Smooth muscle cell (in vitro differentiated cells): Measurements from ENCODE around the gene SELENOF. TPM values are rescaled to one million over a fixed set of nuclear protein-coding genes. Genes with fewer than 3 reads are reported as not detected.

Experiments
- DNase-seq: peaks from one replicate; lab custom pipeline; 2025; ENCODE audit not compliant: unreplicated experiment; lab: John Stamatoyannopoulos, UW
- H2AFZ ChIP-seq: fragments of 200-600 bp; sonication (generic); 2 replicates; pipeline ENCODE4 v1.6.0; 2016; ENCODE audit warnings: antibody characterized with exemption, low read depth, mild to moderate bottlenecking
- H3F3A ChIP-seq: fragments of 200-600 bp; sonication (generic); 2 replicates; pipeline ENCODE4 v1.6.0; 2017; ENCODE audit warnings: antibody characterized with exemption, low read depth
- H3K27ac ChIP-seq: fragments of 200-600 bp; sonication (generic); 2 replicates; pipeline ENCODE4 v1.5.1; 2016; ENCODE audit warnings: low read depth, mild to moderate bottlenecking
- H3K27me3 ChIP-seq: fragments of 200-600 bp; sonication (generic); 2 replicates; pipeline ENCODE4 v1.6.1; 2016; ENCODE audit warnings: low read depth, mild to moderate bottlenecking
- H3K36me3 ChIP-seq: fragments of 200-600 bp; sonication (generic); 2 replicates; pipeline ENCODE4 v1.5.1; 2016; ENCODE audit warnings: low read depth
- H3K4me1 ChIP-seq: fragments of 200-600 bp; sonication (generic); 2 replicates; pipeline ENCODE4 v1.5.1; 2016; ENCODE audit warnings: low read depth
- H3K4me2 ChIP-seq: fragments of 200-600 bp; sonication (generic); 2 replicates; pipeline ENCODE4 v1.6.0; 2016; ENCODE audit warnings: mild to moderate bottlenecking
- H3K4me3 ChIP-seq: fragments of 200-600 bp; sonication (generic); 2 replicates; pipeline ENCODE4 v1.5.1; 2016; ENCODE audit warnings: mild to moderate bottlenecking
- H3K79me2 ChIP-seq: fragments of 200-600 bp; sonication (generic); 2 replicates; pipeline ENCODE4 v1.6.0; 2016; ENCODE audit warnings: low read depth, mild to moderate bottlenecking
- H3K9ac ChIP-seq: fragments of 200-600 bp; sonication (generic); 2 replicates; pipeline ENCODE4 v1.6.0; 2016; ENCODE audit warnings: low read depth
- H3K9me3 ChIP-seq: fragments of 200-600 bp; sonication (generic); replicated peaks from 2 replicates; pipeline ENCODE4 v1.5.1; 2016; ENCODE audit warnings: low read depth
- H4K20me1 ChIP-seq: fragments of 200-600 bp; sonication (generic); 2 replicates; pipeline ENCODE4 v1.6.0; 2016; ENCODE audit warnings: low read depth
- CTCF ChIP-seq: fragments of 200-600 bp; sonication (generic); IDR thresholded peaks from 2 replicates; pipeline ENCODE4 v1.5.1; 2017; ENCODE audit warnings: borderline replicate concordance, mild to moderate bottlenecking, antibody characterized with exemption; ENCODE audit not compliant: insufficient read depth, poor library complexity, severe bottlenecking
- WGBS: methylation state at CpG from one replicate; pipeline ENCODE4 v1.1.7; 2016; ENCODE audit warnings: low lambda C conversion rate; 5-methylcytosine and 5-hydroxymethylcytosine counted together
- polyA plus RNA-seq: library from polyadenylated mRNA; unstranded; fragments of >200 nt; fragmentation: Nextera tagmentation; extraction: Ambion mirVana; gene quantifications from 2 replicates; pipeline ENCODE4 v1.2.1, GENCODE V29; 2016
- total RNA-seq: library from RNA; depleted of rRNA; stranded (reverse); fragments of >200 nt; gene quantifications from 2 replicates; pipeline ENCODE4 v1.2.3, GENCODE V29; 2014

SELENOF gene
- total and polyA plus RNA-seq, 2 experiments from 2014 or later: 185 to 252 TPM

- Histone ChIP-seq H3K4me2 (no peak overlapping the region), H2AFZ (no peak overlapping the region), H3K27ac (no peak overlapping the region), H3K9ac (no peak overlapping the region), H3F3A (no peaks in the 10 kb centered on the region), H3K4me1 (no peaks in the 10 kb centered on the region), H3K27me3 (no peaks in the 10 kb centered on the region), H3K36me3 (no peaks in the 10 kb centered on the region), H3K79me2 (peaks cover 88% of the 10 kb centered on the region), H3K9me3 (no peaks in the 10 kb centered on the region), H3K4me3 (no peak overlapping the region), H4K20me1 (peaks cover 66% of the 10 kb centered on the region)
- no peak for TF ChIP-seq CTCF
- WGBS: 86% methylated on average over 5 of the region's 5 CpGs
- no peak for DNase-seq
Observed at GRCh38 chr1:86948212-86948611, 34.3 kb upstream of the SELENOF start.

GRCh38 chr1:86942743-86943142 is 28.8 kb upstream of the SELENOF start:
- Histone ChIP-seq H3F3A (no peaks in the 10 kb centered on the region), H2AFZ (no peak overlapping the region), H3K4me1 (no peaks in the 10 kb centered on the region), H3K9ac (no peak overlapping the region), H4K20me1 (peaks cover 58% of the 10 kb centered on the region), H3K27me3 (no peaks in the 10 kb centered on the region), H3K79me2 (peaks cover 83% of the 10 kb centered on the region), H3K4me3 (no peak overlapping the region), H3K27ac (no peak overlapping the region), H3K36me3 (no peaks in the 10 kb centered on the region), H3K9me3 (no peaks in the 10 kb centered on the region), H3K4me2 (no peak overlapping the region)
- no peak for TF ChIP-seq CTCF
- DNase-seq: no peak

GRCh38 chr1:86942042-86942441 is 28.1 kb upstream of the SELENOF start:
- 46% methylated on average over 1 of the region's 1 CpG for WGBS
- peaks cover 83% of the 10 kb centered on the region for H3K79me2 ChIP-seq
- H4K20me1 ChIP-seq: peaks cover 64% of the 10 kb centered on the region
- H3K4me1 ChIP-seq: no peaks in the 10 kb centered on the region
- H3K36me3 ChIP-seq: no peaks in the 10 kb centered on the region
- no peak overlapping the region for H3K4me2 ChIP-seq
- no peak overlapping the region for H3K9ac ChIP-seq
- no peak for DNase-seq
- no peak for TF ChIP-seq CTCF
- H3F3A ChIP-seq: no peaks in the 10 kb centered on the region
- no peaks in the 10 kb centered on the region for H3K27me3 ChIP-seq
- H3K9me3 ChIP-seq: no peaks in the 10 kb centered on the region
- H3K4me3 ChIP-seq: no peak overlapping the region
- no peak overlapping the region for H3K27ac ChIP-seq
- H2AFZ ChIP-seq: no peak overlapping the region

GRCh38 chr1:86940599-86940998 is 26.7 kb upstream of the SELENOF start:
- no peak overlapping the region for H3K27ac ChIP-seq
- no peaks in the 10 kb centered on the region for H3F3A ChIP-seq
- 100% methylated on average over 2 of the region's 2 CpGs for WGBS
- TF ChIP-seq CTCF: no peak
- H3K79me2 ChIP-seq: peaks cover 82% of the 10 kb centered on the region
- H4K20me1 ChIP-seq: peaks cover 65% of the 10 kb centered on the region
- no peak overlapping the region for H2AFZ ChIP-seq
- no peaks in the 10 kb centered on the region for H3K27me3 ChIP-seq
- no peaks in the 10 kb centered on the region for H3K36me3 ChIP-seq
- no peak for DNase-seq
- no peak overlapping the region for H3K9ac ChIP-seq
- no peak overlapping the region for H3K4me3 ChIP-seq
- H3K4me1 ChIP-seq: no peaks in the 10 kb centered on the region
- no peaks in the 10 kb centered on the region for H3K9me3 ChIP-seq
- H3K4me2 ChIP-seq: no peak overlapping the region
